Measurements from ENCODE around the gene PLXNA4.

PLXNA4 gene

GRCh38 chr7:132560105-132560504, 16.2 kb downstream of the PLXNA4 start:
- no peaks in the 10 kb centered on the region for H3K36me3 ChIP-seq (ENCODE audit: control insufficient read depth, insufficient read depth, low read length)
- peaks cover 65% of the 10 kb centered on the region for H3K27me3 ChIP-seq (ENCODE audit: control insufficient read depth, insufficient read depth, low read length)
- H3K9ac ChIP-seq (ENCODE audit: low read depth, low read length), result no peak overlapping the region
- no peaks in the 10 kb centered on the region for H3K9me3 ChIP-seq (ENCODE audit: control insufficient read depth, insufficient read depth, low read length)
- no peak overlapping the region for H3K4me3 ChIP-seq (ENCODE audit: low read depth, low read length)
- H3K4me1 ChIP-seq (ENCODE audit: control insufficient read depth, insufficient read depth, low read length), result no peaks in the 10 kb centered on the region

GRCh38 chr7:132558815-132559214, 17.5 kb downstream of the PLXNA4 start:
- no peak overlapping the region for H3K9ac ChIP-seq (ENCODE audit: low read depth, low read length)
- no peaks in the 10 kb centered on the region for H3K9me3 ChIP-seq (ENCODE audit: control insufficient read depth, insufficient read depth, low read length)
- H3K36me3 ChIP-seq (ENCODE audit: control insufficient read depth, insufficient read depth, low read length), result no peaks in the 10 kb centered on the region
- peaks cover 58% of the 10 kb centered on the region for H3K27me3 ChIP-seq (ENCODE audit: control insufficient read depth, insufficient read depth, low read length)
- H3K4me1 ChIP-seq (ENCODE audit: control insufficient read depth, insufficient read depth, low read length), result no peaks in the 10 kb centered on the region
- H3K4me3 ChIP-seq (ENCODE audit: low read depth, low read length), result no peak overlapping the region

- H3K36me3 ChIP-seq (ENCODE audit: control insufficient read depth, insufficient read depth, low read length), result no peaks in the 10 kb centered on the region
- no peak overlapping the region for H3K4me3 ChIP-seq (ENCODE audit: low read depth, low read length)
- no peaks in the 10 kb centered on the region for H3K4me1 ChIP-seq (ENCODE audit: control insufficient read depth, insufficient read depth, low read length)
- peaks cover 48% of the 10 kb centered on the region for H3K27me3 ChIP-seq (ENCODE audit: control insufficient read depth, insufficient read depth, low read length)
- no peaks in the 10 kb centered on the region for H3K9me3 ChIP-seq (ENCODE audit: control insufficient read depth, insufficient read depth, low read length)
- H3K9ac ChIP-seq (ENCODE audit: low read depth, low read length), result no peak overlapping the region
These were observed 18.7 kb downstream of the PLXNA4 start for GRCh38 chr7:132557489-132558044.

GRCh38 chr7:132554446-132554845, 21.8 kb downstream of the PLXNA4 start:
- Histone ChIP-seq H3K4me1 (ENCODE audit: control insufficient read depth, insufficient read depth, low read length) (no peaks in the 10 kb centered on the region), H3K36me3 (ENCODE audit: control insufficient read depth, insufficient read depth, low read length) (no peaks in the 10 kb centered on the region), H3K27me3 (ENCODE audit: control insufficient read depth, insufficient read depth, low read length) (peaks cover 17% of the 10 kb centered on the region), H3K9ac (ENCODE audit: low read depth, low read length) (no peak overlapping the region), H3K9me3 (ENCODE audit: control insufficient read depth, insufficient read depth, low read length) (no peaks in the 10 kb centered on the region), H3K4me3 (ENCODE audit: low read depth, low read length) (no peak overlapping the region)

- no peaks in the 10 kb centered on the region for H3K9me3 ChIP-seq (ENCODE audit: control insufficient read depth, insufficient read depth, low read length)
- no peaks in the 10 kb centered on the region for H3K36me3 ChIP-seq (ENCODE audit: control insufficient read depth, insufficient read depth, low read length)
- H3K9ac ChIP-seq (ENCODE audit: low read depth, low read length), result no peak overlapping the region
- H3K4me3 ChIP-seq (ENCODE audit: low read depth, low read length), result no peak overlapping the region
- peaks cover 9% of the 10 kb centered on the region for H3K27me3 ChIP-seq (ENCODE audit: control insufficient read depth, insufficient read depth, low read length)
- H3K4me1 ChIP-seq (ENCODE audit: control insufficient read depth, insufficient read depth, low read length), result no peaks in the 10 kb centered on the region
These were observed 23.2 kb downstream of the PLXNA4 start for GRCh38 chr7:132553031-132553430.

- Histone ChIP-seq H3K9me3 (ENCODE audit: control insufficient read depth, insufficient read depth, low read length) (no peaks in the 10 kb centered on the region), H3K4me3 (ENCODE audit: low read depth, low read length) (no peak overlapping the region), H3K36me3 (ENCODE audit: control insufficient read depth, insufficient read depth, low read length) (no peaks in the 10 kb centered on the region), H3K27me3 (ENCODE audit: control insufficient read depth, insufficient read depth, low read length) (peaks cover 9% of the 10 kb centered on the region), H3K9ac (ENCODE audit: low read depth, low read length) (no peak overlapping the region), H3K4me1 (ENCODE audit: control insufficient read depth, insufficient read depth, low read length) (no peaks in the 10 kb centered on the region)
These were observed 24.4 kb downstream of the PLXNA4 start for GRCh38 chr7:132551886-132552285.

- H3K27me3 ChIP-seq (ENCODE audit: control insufficient read depth, insufficient read depth, low read length), result peaks cover 7% of the 10 kb centered on the region
- H3K4me3 ChIP-seq (ENCODE audit: low read depth, low read length), result no peak overlapping the region
- no peaks in the 10 kb centered on the region for H3K9me3 ChIP-seq (ENCODE audit: control insufficient read depth, insufficient read depth, low read length)
- H3K4me1 ChIP-seq (ENCODE audit: control insufficient read depth, insufficient read depth, low read length), result no peaks in the 10 kb centered on the region
- no peak overlapping the region for H3K9ac ChIP-seq (ENCODE audit: low read depth, low read length)
- no peaks in the 10 kb centered on the region for H3K36me3 ChIP-seq (ENCODE audit: control insufficient read depth, insufficient read depth, low read length)
These were observed 24.8 kb downstream of the PLXNA4 start for GRCh38 chr7:132551439-132551838.

GRCh38 chr7:132548489-132549078, 27.7 kb downstream of the PLXNA4 start:
- no peak overlapping the region for H3K9ac ChIP-seq (ENCODE audit: low read depth, low read length)
- no peak overlapping the region for H3K4me3 ChIP-seq (ENCODE audit: low read depth, low read length)
- H3K36me3 ChIP-seq (ENCODE audit: control insufficient read depth, insufficient read depth, low read length), result no peaks in the 10 kb centered on the region
- H3K9me3 ChIP-seq (ENCODE audit: control insufficient read depth, insufficient read depth, low read length), result no peaks in the 10 kb centered on the region
- H3K4me1 ChIP-seq (ENCODE audit: control insufficient read depth, insufficient read depth, low read length), result peaks cover 10% of the 10 kb centered on the region
- H3K27me3 ChIP-seq (ENCODE audit: control insufficient read depth, insufficient read depth, low read length), result no peaks in the 10 kb centered on the region

GRCh38 chr7:132547821-132548220, 28.4 kb downstream of the PLXNA4 start:
- Histone ChIP-seq H3K9ac (ENCODE audit: low read depth, low read length) (no peak overlapping the region), H3K4me1 (ENCODE audit: control insufficient read depth, insufficient read depth, low read length) (peaks cover 10% of the 10 kb centered on the region), H3K27me3 (ENCODE audit: control insufficient read depth, insufficient read depth, low read length) (no peaks in the 10 kb centered on the region), H3K9me3 (ENCODE audit: control insufficient read depth, insufficient read depth, low read length) (no peaks in the 10 kb centered on the region), H3K36me3 (ENCODE audit: control insufficient read depth, insufficient read depth, low read length) (no peaks in the 10 kb centered on the region), H3K4me3 (ENCODE audit: low read depth, low read length) (no peak overlapping the region)

GRCh38 chr7:132546366-132547127, 29.7 kb downstream of the PLXNA4 start:
- Histone ChIP-seq H3K36me3 (ENCODE audit: control insufficient read depth, insufficient read depth, low read length) (no peaks in the 10 kb centered on the region), H3K4me1 (ENCODE audit: control insufficient read depth, insufficient read depth, low read length) (peaks cover 11% of the 10 kb centered on the region), H3K9me3 (ENCODE audit: control insufficient read depth, insufficient read depth, low read length) (no peaks in the 10 kb centered on the region), H3K4me3 (ENCODE audit: low read depth, low read length) (no peak overlapping the region), H3K9ac (ENCODE audit: low read depth, low read length) (no peak overlapping the region), H3K27me3 (ENCODE audit: control insufficient read depth, insufficient read depth, low read length) (no peaks in the 10 kb centered on the region)

GRCh38 chr7:132545756-132546155, 30.5 kb downstream of the PLXNA4 start:
- H3K4me1 ChIP-seq (ENCODE audit: control insufficient read depth, insufficient read depth, low read length), result peaks cover 14% of the 10 kb centered on the region
- H3K9me3 ChIP-seq (ENCODE audit: control insufficient read depth, insufficient read depth, low read length), result no peaks in the 10 kb centered on the region
- H3K4me3 ChIP-seq (ENCODE audit: low read depth, low read length), result no peak overlapping the region
- H3K36me3 ChIP-seq (ENCODE audit: control insufficient read depth, insufficient read depth, low read length), result no peaks in the 10 kb centered on the region
- no peak overlapping the region for H3K9ac ChIP-seq (ENCODE audit: low read depth, low read length)
- no peaks in the 10 kb centered on the region for H3K27me3 ChIP-seq (ENCODE audit: control insufficient read depth, insufficient read depth, low read length)

GRCh38 chr7:132544999-132545398, 31.3 kb downstream of the PLXNA4 start:
- Histone ChIP-seq H3K4me1 (ENCODE audit: control insufficient read depth, insufficient read depth, low read length) (peaks cover 14% of the 10 kb centered on the region), H3K27me3 (ENCODE audit: control insufficient read depth, insufficient read depth, low read length) (no peaks in the 10 kb centered on the region), H3K36me3 (ENCODE audit: control insufficient read depth, insufficient read depth, low read length) (no peaks in the 10 kb centered on the region), H3K9ac (ENCODE audit: low read depth, low read length) (no peak overlapping the region), H3K4me3 (ENCODE audit: low read depth, low read length) (no peak overlapping the region), H3K9me3 (ENCODE audit: control insufficient read depth, insufficient read depth, low read length) (no peaks in the 10 kb centered on the region)
